CD4-positive, alpha-beta T cell treated with Interleukin-15 for 1 hour (primary cell): ENCODE measurements around the gene PRMT5.
"Not testable (repeated sequence)": the region's sequence is repeated elsewhere in the genome, so short reads cannot be mapped to it uniquely, and the experiment has no call there.

Experiments
- DNase-seq: peaks from one replicate; pipeline ENCODE4 v3.0.0-alpha.2; 2020

Gene PRMT5

GRCh38 chr14:22929104-22929960 lies at the start of gene PRMT5:
TSS of gene PRMT5 (minus strand) at chr14:22929376. CDS start at chr14:22929361, 15 bp downstream.
- DNase-seq = peak; percentile 99

- no peak for DNase-seq
Measured at GRCh38 chr14:22978487-22978837, 49.3 kb upstream of the PRMT5 start.

GRCh38 chr14:22977684-22978486 lies 48.7 kb upstream of the PRMT5 start:
- no peak for DNase-seq

DNA sequence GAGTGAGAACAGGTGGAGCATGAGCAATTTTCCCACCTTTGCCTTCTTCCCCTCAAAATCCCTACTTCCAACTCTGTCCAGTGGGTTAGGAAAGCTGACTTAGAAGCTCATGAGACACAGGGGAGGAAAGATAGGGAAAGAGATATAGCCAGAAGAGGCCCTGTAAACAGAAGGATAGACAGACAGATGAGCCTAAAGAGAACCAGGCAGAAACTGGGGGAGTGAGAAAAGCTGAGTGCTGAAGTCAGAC lies 48.2 kb upstream of the PRMT5 start:
- no peak for DNase-seq

GRCh38 chr14:22976620-22977433 lies 47.7 kb upstream of the PRMT5 start:
- DNase-seq = no peak

- no peak for DNase-seq
Measured at GRCh38 chr14:22974530-22975313, 45.5 kb upstream of the PRMT5 start.

DNA sequence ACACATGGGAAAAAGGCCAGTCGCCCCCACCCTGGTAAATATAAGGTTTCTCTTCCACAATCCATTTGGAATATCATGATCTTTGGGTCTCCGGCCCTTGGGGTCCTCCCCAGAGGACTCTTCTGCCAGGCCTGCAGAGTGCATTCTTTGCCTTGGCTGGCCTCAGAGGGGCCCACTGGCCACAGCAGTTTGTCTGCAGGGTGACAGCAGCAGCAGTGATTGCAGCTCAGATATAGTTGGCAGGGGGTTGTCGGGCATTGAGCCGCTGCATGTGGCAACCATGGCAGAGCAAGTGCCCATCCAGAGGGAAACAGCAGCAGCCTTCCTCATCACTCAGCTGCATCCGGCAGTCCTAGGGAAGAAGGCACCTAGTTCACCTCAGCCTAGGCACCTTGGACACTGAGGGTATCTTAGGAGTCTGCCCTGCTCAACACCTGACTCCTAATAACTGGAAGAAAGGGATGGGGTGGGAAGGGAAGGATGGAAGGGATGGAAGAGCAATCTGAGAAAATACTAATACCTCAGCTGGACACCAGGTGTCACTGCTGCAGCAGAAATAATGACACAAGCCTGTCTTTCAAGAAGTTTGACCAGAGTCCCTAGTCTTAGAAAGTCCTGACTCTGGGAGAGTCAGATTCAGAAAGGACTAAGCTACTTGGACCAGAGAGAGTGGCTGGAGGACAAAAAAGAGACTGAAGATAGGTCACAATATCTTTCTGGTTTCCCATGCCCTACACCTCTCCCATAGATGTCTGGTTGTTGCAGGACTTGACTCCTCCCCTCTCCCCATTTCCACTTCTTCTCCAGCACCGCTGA lies 44.2 kb upstream of the PRMT5 start:
- DNase-seq = no peak

- DNase-seq = no peak
Measured at GRCh38 chr14:22972313-22972930, 43.2 kb upstream of the PRMT5 start.

- DNase-seq = no peak
Measured at GRCh38 chr14:22971152-22971551, 42.0 kb upstream of the PRMT5 start.

GRCh38 chr14:22966783-22967269 lies 37.6 kb upstream of the PRMT5 start:
- no peak for DNase-seq

- DNase-seq = not testable (repeated sequence)
Measured at GRCh38 chr14:22965916-22966782, 37.0 kb upstream of the PRMT5 start.

DNA sequence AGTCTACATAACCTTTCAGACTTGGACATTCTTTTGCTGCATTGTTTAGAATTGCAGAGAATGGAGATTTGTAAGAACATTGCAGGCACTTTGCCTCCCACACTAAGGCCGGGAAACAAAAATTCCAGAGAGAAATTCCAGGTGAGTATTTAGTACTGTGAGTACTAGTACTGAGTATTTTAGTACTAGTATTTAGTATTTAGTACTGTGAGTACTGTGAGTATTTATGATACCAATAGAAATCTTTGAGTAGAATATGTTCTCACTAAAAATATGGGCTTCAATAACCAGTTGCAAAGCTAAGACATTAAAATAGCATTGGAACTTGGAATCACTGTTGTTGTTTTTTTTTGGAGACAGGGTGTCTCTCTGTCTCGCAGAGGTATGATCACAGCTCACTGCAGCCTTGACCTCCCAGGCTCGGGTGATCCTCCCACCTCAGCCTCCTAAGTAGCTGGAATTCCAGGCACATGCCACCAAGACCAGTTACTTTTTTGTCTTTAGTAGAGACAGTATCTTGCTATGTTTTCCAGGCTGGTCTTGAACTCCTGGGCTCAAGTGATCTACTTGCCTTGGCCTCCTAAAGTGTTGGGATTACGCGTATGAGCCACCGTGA lies 33.0 kb upstream of the PRMT5 start:
- no peak for DNase-seq

DNA sequence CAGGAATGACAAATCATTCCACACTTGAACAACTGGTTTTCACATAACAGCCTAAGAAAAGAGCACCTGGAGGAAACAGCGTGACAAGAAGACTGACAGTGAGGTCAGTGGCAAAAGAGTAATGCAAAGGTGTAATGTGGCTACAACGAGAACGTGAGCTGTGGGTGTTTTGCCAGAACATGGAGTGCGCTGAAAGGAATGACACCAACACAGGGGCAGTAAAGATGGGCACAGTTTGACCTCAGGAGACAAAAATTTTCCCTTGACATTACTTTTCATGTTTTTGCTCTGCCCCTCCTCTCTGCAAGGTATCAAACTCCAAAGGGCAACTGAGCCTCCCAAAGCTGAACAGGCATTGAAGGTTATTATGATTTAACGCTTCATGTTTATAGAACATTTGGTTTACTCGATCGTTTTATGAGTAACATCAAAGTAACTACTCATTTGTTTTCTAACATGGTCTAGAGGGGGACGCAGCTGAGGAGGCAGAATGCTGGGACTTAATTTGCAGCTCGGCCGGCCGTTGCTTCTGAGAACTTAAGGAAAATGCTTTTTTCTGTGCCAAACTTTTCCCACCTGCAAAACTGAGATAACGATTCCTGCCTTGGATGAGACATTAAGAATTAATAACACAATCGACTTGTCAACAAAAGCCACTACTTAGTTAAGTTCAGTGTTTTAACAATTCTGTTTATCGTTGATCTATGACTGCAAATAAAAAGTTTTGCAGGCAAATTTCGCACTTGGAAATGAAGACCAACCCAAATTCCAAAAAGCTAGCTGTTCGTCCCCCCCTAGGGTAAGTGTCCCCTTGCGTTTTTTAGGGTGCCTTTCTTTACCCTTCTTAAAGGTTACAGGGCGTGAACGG lies 26.8 kb upstream of the PRMT5 start:
- no peak for DNase-seq

DNA sequence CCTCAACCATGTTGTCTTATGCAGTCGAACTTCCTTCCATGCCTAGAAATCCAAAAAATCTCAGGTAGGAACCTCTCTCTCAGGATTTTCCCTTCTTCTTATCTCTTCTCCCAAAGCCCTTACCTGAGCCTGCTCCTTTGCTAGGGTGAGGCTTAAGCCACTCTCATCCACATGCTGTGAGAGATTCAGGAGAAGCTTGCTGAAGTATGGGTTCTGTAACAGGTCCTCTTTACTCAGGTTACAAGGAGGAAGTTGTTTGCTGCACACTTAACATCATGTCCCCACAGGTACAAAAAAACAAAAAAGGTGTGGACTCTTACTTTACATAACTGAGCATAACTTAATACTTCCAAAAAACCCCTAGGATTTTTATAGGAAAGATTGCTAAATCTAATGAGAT lies 23.2 kb upstream of the PRMT5 start:
- DNase-seq = no peak

DNA sequence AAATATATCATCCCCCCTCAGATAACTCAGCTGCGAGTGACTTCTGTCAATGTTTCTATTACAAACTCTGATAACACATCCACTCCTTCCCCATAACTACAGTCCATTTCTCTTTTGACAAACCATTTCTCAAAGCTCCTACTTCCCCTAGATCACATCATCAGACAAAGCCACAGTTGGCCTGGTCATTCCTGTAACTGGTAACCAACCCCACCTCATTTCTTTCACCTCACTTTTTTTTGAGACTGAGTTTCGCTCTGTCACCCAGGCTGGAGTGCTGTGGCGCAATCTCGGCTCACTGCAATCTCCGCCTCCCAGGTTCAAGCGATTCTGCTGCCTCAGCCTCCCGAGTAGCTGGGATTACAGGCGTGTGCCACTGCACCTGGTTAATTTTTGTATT lies 22.6 kb upstream of the PRMT5 start:
- DNase-seq = peak; percentile 44

GRCh38 chr14:22945642-22946041 lies 16.5 kb upstream of the PRMT5 start:
- no peak for DNase-seq

DNA sequence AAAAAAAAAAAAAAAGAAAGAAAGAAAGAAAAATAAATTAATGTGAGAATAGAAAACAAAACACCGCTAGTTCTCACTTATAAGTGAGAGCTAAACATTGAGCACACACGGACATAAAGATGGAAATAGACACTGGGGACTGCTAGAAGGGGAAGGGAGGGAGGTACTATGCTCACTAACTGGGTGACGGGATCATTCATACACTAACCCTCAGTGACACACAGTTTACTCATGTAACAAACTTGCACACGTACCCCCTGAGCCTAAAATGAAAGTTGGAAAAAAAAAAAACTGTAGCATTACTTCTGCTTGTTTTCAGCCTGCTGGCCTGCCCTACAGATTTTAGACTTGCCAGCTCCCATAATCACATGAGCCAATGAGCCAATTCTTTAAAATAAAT lies 10.5 kb upstream of the PRMT5 start:
- DNase-seq = no peak

GRCh38 chr14:22935156-22935555 lies 6.0 kb upstream of the PRMT5 start:
- no peak for DNase-seq

- DNase-seq = no peak
Measured at GRCh38 chr14:22932146-22932545, 3.0 kb upstream of the PRMT5 start.
